A549 treated with RU486 at 1 μM for 4 hours (cell line): ENCODE results near the gene TSEN2. TPM values are rescaled to one million over a fixed set of nuclear protein-coding genes. Genes with fewer than 3 reads are reported as not detected.

Experiments used
- total RNA-seq: library from RNA; stranded (reverse); fragments of 200-300 nt; extraction: Qiagen RNA extraction; gene quantifications from 5 replicates; pipeline ENCODE4 v1.2.3, GENCODE V29; 2022; ENCODE audit warnings: low read depth

The TSEN2 gene
- total RNA-seq: 15.8 to 18.5 TPM (median 17.3 TPM) in 5 replicates

DNA sequence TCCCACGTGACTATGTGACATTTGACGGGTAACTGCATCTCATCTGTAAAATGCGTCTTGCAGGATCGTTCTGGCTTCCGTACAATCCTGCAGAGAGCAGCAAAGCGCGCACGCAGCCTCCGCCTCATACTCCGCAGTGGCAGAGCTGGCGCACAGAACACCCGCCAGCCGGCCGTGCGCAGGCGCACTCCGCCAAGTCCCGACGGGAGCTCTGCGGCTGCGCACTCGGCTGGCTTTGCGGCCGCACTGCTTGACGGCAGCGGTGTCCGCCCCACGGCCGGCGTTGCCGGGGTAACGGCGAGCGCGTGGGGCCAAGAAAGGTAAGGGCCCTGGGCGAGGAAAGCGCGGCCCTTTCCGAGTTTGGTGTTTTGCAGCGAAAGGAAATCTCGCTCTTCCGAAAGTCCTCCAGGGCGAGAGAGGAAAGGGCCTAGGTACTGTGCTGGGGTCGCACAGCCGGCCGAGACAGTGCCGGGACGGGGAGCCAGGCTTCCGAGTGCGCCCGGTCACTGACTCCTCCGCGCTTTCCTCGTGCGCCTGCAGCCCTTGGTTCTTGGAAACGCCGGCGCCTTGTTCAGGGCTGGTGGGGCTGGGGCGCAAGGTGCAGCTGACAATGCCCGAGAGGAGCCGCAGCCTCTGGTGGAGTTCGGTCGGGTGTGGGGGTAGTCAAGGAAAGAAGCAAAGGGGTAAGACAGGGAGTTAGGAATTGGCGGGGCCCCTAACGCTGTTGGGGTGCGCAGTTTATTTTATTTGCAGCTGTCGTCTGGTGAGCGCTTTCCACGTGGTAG is at the start of gene TSEN2:
Gene TSEN2, plus strand, starts transcription at position 283 of the 785 bp plus-strand sequence. CDS start 5,321 bp downstream, outside the sequence.

DNA sequence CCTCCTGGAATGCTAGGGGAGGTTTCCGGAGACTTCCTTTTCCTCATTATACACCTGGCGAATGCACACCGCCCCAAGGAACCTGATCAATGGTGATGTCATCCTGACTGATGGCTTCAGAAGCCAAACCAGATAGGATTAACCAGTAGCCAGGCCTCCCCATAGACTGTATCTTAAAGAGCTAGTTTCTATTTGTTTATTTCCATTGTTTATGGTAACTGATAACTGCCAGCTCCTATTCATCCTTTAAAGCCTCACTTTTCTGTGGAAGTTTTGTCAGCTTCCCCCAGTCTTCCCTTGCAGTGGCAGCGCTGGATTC is 61.2 kb downstream of the TSEN2 start, which contains the start of gene MKRN2OS:
Gene MKRN2OS, minus strand, starts transcription at position 27 of the 319 bp plus-strand sequence. CDS start 35 bp downstream, outside the sequence.

GRCh38 chr3:12556690-12557472 is 72.6 kb downstream of the TSEN2 start, which contains the start of gene MKRN2:
Gene MKRN2 (plus strand): TSS chr3:12557087. CDS start chr3:12557151, 64 bp downstream.

Other genes starting within 250 kb of the TSEN2 start
- gene PPARG, start 195.4 kb upstream of the TSEN2 start, total RNA-seq: 37.6 to 40.8 TPM (median 38.3 TPM) in 5 replicates
- gene MKRN2OS, start 61.0 kb downstream of the TSEN2 start, total RNA-seq: not detected in 5 replicates
- gene MKRN2, start 72.6 kb downstream of the TSEN2 start, total RNA-seq: 22.7 to 25.3 TPM (median 23.5 TPM) in 5 replicates
- gene RAF1, start 179.6 kb downstream of the TSEN2 start, total RNA-seq: 54.6 to 60.8 TPM (median 56.4 TPM) in 5 replicates